ENCODE measurements around the gene CUTC. TPM values are rescaled to one million over a fixed set of nuclear protein-coding genes. Genes with fewer than 3 reads are reported as not detected.

Gene CUTC
- 10 to 100 TPM; 21.6 to 21.9 TPM for total RNA-seq

- Mint-ChIP-seq H3K4me3 (peak within 1 kb of the TSS; percentile 99), H3K27ac (peak within 1 kb of the TSS; percentile 96), H3K36me3 (ENCODE audit: low read depth) (peaks cover 31% of the 10 kb centered on the region), H3K9me3 (no peaks in the 10 kb centered on the region), H3K27me3 (ENCODE audit: low read depth) (no peaks in the 10 kb centered on the region), H3K4me1 (ENCODE audit: low read depth) (peaks cover 32% of the 10 kb centered on the region)
- intact Hi-C loops (cut with micrococcal nuclease): loop anchor here (1.0 to 5.0 kb wide), 9 partner anchors 73 to 1597 kb away; partner anchors contain the start of genes DNMBP, ENTPD7, ERLIN1 and GOT1
- peak; percentile 96 for DNase-seq
- CTCF ChIA-PET: interaction anchor here (0.8 to 2.3 kb wide), 8 partner anchors 8 to 313 kb away, joined by 3 to 14 read pairs (median 4); partner anchors contain the start of gene SLC25A28
These were observed at the start of gene CUTC, which contains the start of gene COX15 for GRCh38 chr10:99732033-99732842. Gene CUTC, plus strand, starts transcription at chr10:99732234. Its CDS starts 115 bp downstream, at chr10:99732349. Gene COX15, minus strand, starts transcription at chr10:99732127. Its CDS starts 78 bp downstream, at chr10:99732049.

GRCh38 chr10:99682752-99683151, 49.3 kb upstream of the CUTC start:
- H3K4me3 Mint-ChIP-seq: no peak overlapping the region
- H3K27ac Mint-ChIP-seq: no peak overlapping the region
- CTCF ChIA-PET: interaction anchor here (0.6 to 1.0 kb wide), 3 partner anchors 13 to 70 kb away, joined by 3 to 4 read pairs (median 3); no protein-coding TSS in a partner anchor
- peaks cover 10% of the 10 kb centered on the region for H3K36me3 Mint-ChIP-seq (ENCODE audit: low read depth)
- no peaks in the 10 kb centered on the region for H3K4me1 Mint-ChIP-seq (ENCODE audit: low read depth)
- no peak for DNase-seq
- intact Hi-C loops (cut with micrococcal nuclease): no loop called here
- H3K27me3 Mint-ChIP-seq (ENCODE audit: low read depth): no peaks in the 10 kb centered on the region
- H3K9me3 Mint-ChIP-seq: no peaks in the 10 kb centered on the region

GRCh38 chr10:99685597-99685967, 46.5 kb upstream of the CUTC start:
- H3K9me3 Mint-ChIP-seq: no peaks in the 10 kb centered on the region
- H3K27ac Mint-ChIP-seq: no peak overlapping the region
- no peak for DNase-seq
- no peak overlapping the region for H3K4me3 Mint-ChIP-seq
- intact Hi-C loops (cut with micrococcal nuclease): no loop called here
- CTCF ChIA-PET: interaction anchor here (0.6 kb wide), 1 partner anchor 27 kb away, joined by 4 read pairs; no protein-coding TSS in a partner anchor
- no peaks in the 10 kb centered on the region for H3K27me3 Mint-ChIP-seq (ENCODE audit: low read depth)
- H3K4me1 Mint-ChIP-seq (ENCODE audit: low read depth): no peaks in the 10 kb centered on the region
- peaks cover 6% of the 10 kb centered on the region for H3K36me3 Mint-ChIP-seq (ENCODE audit: low read depth)

GRCh38 chr10:99689461-99689860, 42.6 kb upstream of the CUTC start:
- CTCF ChIA-PET: no interaction called here
- Mint-ChIP-seq H3K36me3 (ENCODE audit: low read depth) (peaks cover 15% of the 10 kb centered on the region), H3K4me1 (ENCODE audit: low read depth) (no peaks in the 10 kb centered on the region), H3K27ac (no peak overlapping the region), H3K9me3 (no peaks in the 10 kb centered on the region), H3K27me3 (ENCODE audit: low read depth) (no peaks in the 10 kb centered on the region), H3K4me3 (no peak overlapping the region)
- intact Hi-C loops (cut with micrococcal nuclease): no loop called here
- DNase-seq: no peak

- intact Hi-C loops (cut with micrococcal nuclease): no loop called here
- Mint-ChIP-seq H3K27me3 (ENCODE audit: low read depth) (no peaks in the 10 kb centered on the region), H3K4me1 (ENCODE audit: low read depth) (no peaks in the 10 kb centered on the region), H3K27ac (no peak overlapping the region), H3K9me3 (no peaks in the 10 kb centered on the region), H3K4me3 (no peak overlapping the region), H3K36me3 (ENCODE audit: low read depth) (peaks cover 19% of the 10 kb centered on the region)
- CTCF ChIA-PET: no interaction called here
- DNase-seq: no peak
These were observed 38.0 kb upstream of the CUTC start for GRCh38 chr10:99693933-99694583.

GRCh38 chr10:99695761-99696160, 36.3 kb upstream of the CUTC start:
- CTCF ChIA-PET: interaction anchor here (0.6 kb wide), 2 partner anchors 13 to 78 kb away, joined by 3 read pairs; no protein-coding TSS in a partner anchor
- no peak overlapping the region for H3K27ac Mint-ChIP-seq
- H3K36me3 Mint-ChIP-seq (ENCODE audit: low read depth): peaks cover 22% of the 10 kb centered on the region
- H3K4me1 Mint-ChIP-seq (ENCODE audit: low read depth): no peaks in the 10 kb centered on the region
- intact Hi-C loops (cut with micrococcal nuclease): no loop called here
- no peak for DNase-seq
- no peaks in the 10 kb centered on the region for H3K27me3 Mint-ChIP-seq (ENCODE audit: low read depth)
- no peaks in the 10 kb centered on the region for H3K9me3 Mint-ChIP-seq
- H3K4me3 Mint-ChIP-seq: no peak overlapping the region

- no peak overlapping the region for H3K27ac Mint-ChIP-seq
- H3K9me3 Mint-ChIP-seq: no peaks in the 10 kb centered on the region
- no peaks in the 10 kb centered on the region for H3K4me1 Mint-ChIP-seq (ENCODE audit: low read depth)
- CTCF ChIA-PET: interaction anchor here (0.6 kb wide), 1 partner anchor 294 kb away, joined by 5 read pairs; no protein-coding TSS in a partner anchor
- H3K4me3 Mint-ChIP-seq: no peak overlapping the region
- no peaks in the 10 kb centered on the region for H3K27me3 Mint-ChIP-seq (ENCODE audit: low read depth)
- DNase-seq: no peak
- intact Hi-C loops (cut with micrococcal nuclease): no loop called here
- peaks cover 17% of the 10 kb centered on the region for H3K36me3 Mint-ChIP-seq (ENCODE audit: low read depth)
These were observed 33.4 kb upstream of the CUTC start for GRCh38 chr10:99698504-99699080.

GRCh38 chr10:99700649-99701048, 31.4 kb upstream of the CUTC start:
- intact Hi-C loops (cut with micrococcal nuclease): no loop called here
- peaks cover 16% of the 10 kb centered on the region for H3K36me3 Mint-ChIP-seq (ENCODE audit: low read depth)

GRCh38 chr10:99708428-99709012, 23.5 kb upstream of the CUTC start:
- Mint-ChIP-seq H3K9me3 (no peaks in the 10 kb centered on the region), H3K4me1 (ENCODE audit: low read depth) (peaks cover 13% of the 10 kb centered on the region), H3K27me3 (ENCODE audit: low read depth) (no peaks in the 10 kb centered on the region), H3K27ac (no peak overlapping the region), H3K36me3 (ENCODE audit: low read depth) (peaks cover 7% of the 10 kb centered on the region), H3K4me3 (no peak overlapping the region)
- intact Hi-C loops (cut with micrococcal nuclease): no loop called here
- CTCF ChIA-PET: interaction anchor here (0.5 kb wide), 1 partner anchor 26 kb away, joined by 4 read pairs; no protein-coding TSS in a partner anchor
- DNase-seq: no peak

More at GRCh38 chr10:99700649-99701048, 31.4 kb upstream of the CUTC start:
- no peaks in the 10 kb centered on the region for H3K9me3 Mint-ChIP-seq
- H3K27me3 Mint-ChIP-seq (ENCODE audit: low read depth): no peaks in the 10 kb centered on the region
- DNase-seq: no peak
- H3K27ac Mint-ChIP-seq: no peak overlapping the region
- no peak overlapping the region for H3K4me3 Mint-ChIP-seq
- CTCF ChIA-PET: no interaction called here
- H3K4me1 Mint-ChIP-seq (ENCODE audit: low read depth): no peaks in the 10 kb centered on the region

- peak overlapping the region; percentile 80 for H3K27ac Mint-ChIP-seq
These were observed 22.4 kb upstream of the CUTC start for GRCh38 chr10:99709480-99710229.

GRCh38 chr10:99711129-99711719, 20.8 kb upstream of the CUTC start:
- H3K27ac Mint-ChIP-seq: no peak overlapping the region
- CTCF ChIA-PET: interaction anchor here (0.6 to 3.4 kb wide), 12 partner anchors 8 to 521 kb away, joined by 3 to 19 read pairs (median 3); partner anchors contain the start of genes COX15 and CUTC
- H3K36me3 Mint-ChIP-seq (ENCODE audit: low read depth): peaks cover 8% of the 10 kb centered on the region
- no peaks in the 10 kb centered on the region for H3K27me3 Mint-ChIP-seq (ENCODE audit: low read depth)
- peaks cover 13% of the 10 kb centered on the region for H3K4me1 Mint-ChIP-seq (ENCODE audit: low read depth)
- intact Hi-C loops (cut with micrococcal nuclease): loop anchor here (1.0 to 2.0 kb wide), 6 partner anchors 81 to 319 kb away; partner anchors contain the start of gene GOT1
- no peak overlapping the region for H3K4me3 Mint-ChIP-seq
- no peaks in the 10 kb centered on the region for H3K9me3 Mint-ChIP-seq
- DNase-seq: peak; percentile 66

More at GRCh38 chr10:99709480-99710229, 22.4 kb upstream of the CUTC start:
- CTCF ChIA-PET: interaction anchor here (0.7 to 3.4 kb wide), 6 partner anchors 12 to 273 kb away, joined by 3 to 19 read pairs (median 5); partner anchors contain the start of genes COX15 and CUTC
- Mint-ChIP-seq H3K4me3 (no peak overlapping the region), H3K27me3 (ENCODE audit: low read depth) (no peaks in the 10 kb centered on the region), H3K36me3 (ENCODE audit: low read depth) (peaks cover 7% of the 10 kb centered on the region), H3K9me3 (no peaks in the 10 kb centered on the region), H3K4me1 (ENCODE audit: low read depth) (peaks cover 13% of the 10 kb centered on the region)
- DNase-seq: peak; percentile 11
- intact Hi-C loops (cut with micrococcal nuclease): loop anchor here (2.0 kb wide), 1 partner anchor 279 kb away; the partner anchor contains the start of gene GOT1
